Right renal pelvis (tissue), 4 donors: ENCODE data around the gene MAP3K1. TPM values are rescaled to one million over a fixed set of nuclear protein-coding genes. Genes with fewer than 3 reads are reported as not detected.

Experiments used
- DNase-seq, 4 donors: peaks; one replicate each; pipeline ENCODE4 v3.0.0-alpha.2; 2013; ENCODE audit warnings: low read depth in 4 of 4, low spot score in 3 of 4, missing footprints in 1 of 4
- polyA plus RNA-seq, 4 donors: library from polyadenylated mRNA; unstranded; fragments of 120-200 nt; gene quantifications; one replicate each; pipeline ENCODE4 v1.2.1, GENCODE V29; 2013; ENCODE audit not compliant: insufficient read length in 4 of 4

MAP3K1 gene
- polyA plus RNA-seq, 4 donors: 79.3 to 94.1 (median 89.2) TPM

DNA sequence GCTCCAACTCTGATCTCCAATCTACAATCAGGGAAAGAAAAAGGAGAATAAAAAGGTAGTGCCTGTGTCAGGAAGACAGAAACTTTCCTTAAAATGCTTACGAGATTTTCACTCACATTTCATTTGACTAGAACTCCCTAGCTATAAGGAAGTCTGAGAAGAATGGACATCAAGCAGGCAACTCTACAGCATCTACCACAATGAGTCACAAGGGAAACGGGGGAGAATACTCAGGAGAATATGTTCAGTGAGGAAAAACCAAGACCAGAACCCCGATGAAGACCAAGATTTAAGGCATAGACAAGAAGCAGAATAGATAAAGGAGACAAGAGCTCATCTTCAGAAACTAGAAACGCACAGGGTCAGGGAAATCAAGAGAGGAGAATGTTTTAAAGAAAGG lies 85.0 kb downstream of the MAP3K1 start:
- no peak for DNase-seq

DNA sequence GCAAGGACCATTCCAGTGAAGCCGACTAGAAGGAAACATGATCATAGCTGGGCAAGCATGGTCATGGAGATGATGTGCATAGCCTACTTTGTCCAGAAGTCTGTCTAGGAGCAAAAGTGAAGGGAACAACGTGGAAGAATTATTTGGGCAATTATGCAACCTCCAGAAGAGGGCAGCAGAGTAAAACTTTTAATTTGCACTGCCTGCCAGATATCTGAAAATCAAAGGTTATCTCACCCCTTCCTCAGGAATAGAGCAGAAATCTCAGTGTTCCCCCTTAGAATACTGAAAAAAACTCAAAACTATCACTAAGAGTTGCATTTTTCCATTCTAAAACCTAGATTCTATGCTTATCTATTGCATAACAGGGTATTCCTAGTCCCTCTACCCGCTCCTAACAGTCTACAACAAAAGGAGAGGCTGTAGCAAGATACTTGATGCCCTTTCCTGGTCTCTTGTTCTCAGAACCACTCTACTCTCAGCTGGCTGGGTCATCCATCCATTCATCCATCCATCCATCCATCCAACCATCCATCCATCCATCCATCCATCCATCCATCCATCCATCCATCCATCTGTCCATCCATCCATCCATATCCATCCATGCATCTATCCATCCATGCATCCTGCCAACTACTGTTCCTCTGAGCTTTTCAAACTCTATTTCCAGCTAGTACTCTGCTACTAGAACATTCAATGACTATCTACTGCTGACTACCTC lies 85.7 kb downstream of the MAP3K1 start:
- DNase-seq: peak in 3 of 4 donors; percentile 13 to 32 (median 28)

- peak in 2 of 4 donors; percentile 5 to 61 for DNase-seq
Observed at GRCh38 chr5:56908942-56909293, 93.6 kb downstream of the MAP3K1 start.

- DNase-seq: peak; percentile 94 to 96 (median 96)
Observed at GRCh38 chr5:56909294-56910209, 94.2 kb downstream of the MAP3K1 start, which contains the start of gene SETD9. Gene SETD9, plus strand, starts transcription at chr5:56909596. Its CDS starts 50 bp downstream, at chr5:56909646.

DNA sequence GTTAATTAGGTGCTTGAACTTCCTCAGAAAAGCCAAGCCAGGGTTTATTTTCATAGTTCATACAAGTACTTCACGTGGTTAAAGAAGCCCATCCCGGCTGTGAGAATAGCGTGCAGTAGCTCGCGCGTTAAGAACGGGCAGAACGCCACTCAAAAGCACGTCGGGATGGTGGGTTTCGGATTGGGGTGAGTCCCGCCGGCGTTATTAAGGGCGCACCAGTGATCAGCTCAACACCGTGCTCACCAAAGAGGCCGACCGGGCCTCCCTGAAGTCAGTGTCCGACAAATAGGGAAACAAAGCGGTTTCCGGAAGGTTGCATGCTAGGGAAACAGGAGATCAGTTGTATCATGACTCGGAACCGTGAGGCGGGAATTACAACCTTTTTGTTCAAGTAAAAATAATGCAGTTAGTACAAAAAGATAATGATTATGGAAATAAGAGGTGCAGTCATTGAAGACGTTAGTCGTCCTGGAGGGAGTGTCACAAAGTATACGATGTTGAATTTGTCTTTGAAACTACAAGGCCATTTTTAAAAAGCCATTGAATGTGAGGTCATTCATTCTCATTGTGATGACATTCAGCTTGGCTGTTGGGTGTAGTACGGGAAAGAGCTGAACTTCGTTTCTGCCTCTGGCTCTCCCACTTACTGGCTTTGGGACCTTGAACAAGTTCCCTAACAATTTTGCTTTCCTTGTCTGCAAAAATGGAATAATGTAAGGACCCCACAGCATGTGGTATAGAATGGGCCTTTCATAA lies 95.0 kb downstream of the MAP3K1 start:
- DNase-seq: peak in 2 of 4 donors; percentile 40 to 47

DNA sequence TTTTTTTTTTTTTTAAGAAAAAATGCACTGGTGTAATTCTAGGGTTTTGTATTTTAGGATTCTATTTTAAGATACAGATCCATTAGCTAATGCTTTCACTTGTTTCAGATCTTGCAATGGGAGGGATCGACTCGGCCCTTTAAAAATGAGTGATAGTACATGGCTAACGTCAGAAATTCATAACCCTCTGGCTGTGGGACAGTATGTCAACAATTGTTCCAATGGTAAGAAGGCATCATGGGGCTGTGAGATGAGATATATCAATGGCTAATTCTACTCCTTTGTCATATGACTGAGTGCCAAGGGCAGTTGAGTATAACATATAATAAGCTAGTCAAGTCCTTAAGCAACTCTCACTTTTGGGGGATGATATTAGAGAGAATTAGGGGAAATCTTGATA lies 98.4 kb downstream of the MAP3K1 start:
- DNase-seq: no peak

DNA sequence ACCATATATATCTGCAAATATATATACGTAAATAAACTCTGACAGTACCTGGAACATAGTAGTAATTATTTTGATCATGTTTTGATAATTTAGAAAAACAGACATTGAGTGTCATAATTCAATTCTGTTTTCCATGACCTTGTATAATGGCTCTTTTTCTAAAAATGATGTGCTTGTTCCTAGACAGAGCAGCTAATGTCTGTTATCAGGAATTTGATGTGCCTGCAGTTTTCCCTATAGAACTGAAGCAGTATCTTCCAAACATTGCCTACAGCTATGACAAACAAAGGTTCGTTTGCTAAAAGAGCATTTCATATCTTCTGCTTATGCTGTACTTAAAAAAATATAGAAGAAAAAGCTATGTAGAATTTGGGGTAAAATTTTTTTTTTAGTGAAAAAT lies 99.3 kb downstream of the MAP3K1 start:
- no peak for DNase-seq

- DNase-seq: no peak
Observed at GRCh38 chr5:56917534-56917933, 102.2 kb downstream of the MAP3K1 start.

GRCh38 chr5:56918054-56918453 lies 102.7 kb downstream of the MAP3K1 start:
- no peak for DNase-seq

DNA sequence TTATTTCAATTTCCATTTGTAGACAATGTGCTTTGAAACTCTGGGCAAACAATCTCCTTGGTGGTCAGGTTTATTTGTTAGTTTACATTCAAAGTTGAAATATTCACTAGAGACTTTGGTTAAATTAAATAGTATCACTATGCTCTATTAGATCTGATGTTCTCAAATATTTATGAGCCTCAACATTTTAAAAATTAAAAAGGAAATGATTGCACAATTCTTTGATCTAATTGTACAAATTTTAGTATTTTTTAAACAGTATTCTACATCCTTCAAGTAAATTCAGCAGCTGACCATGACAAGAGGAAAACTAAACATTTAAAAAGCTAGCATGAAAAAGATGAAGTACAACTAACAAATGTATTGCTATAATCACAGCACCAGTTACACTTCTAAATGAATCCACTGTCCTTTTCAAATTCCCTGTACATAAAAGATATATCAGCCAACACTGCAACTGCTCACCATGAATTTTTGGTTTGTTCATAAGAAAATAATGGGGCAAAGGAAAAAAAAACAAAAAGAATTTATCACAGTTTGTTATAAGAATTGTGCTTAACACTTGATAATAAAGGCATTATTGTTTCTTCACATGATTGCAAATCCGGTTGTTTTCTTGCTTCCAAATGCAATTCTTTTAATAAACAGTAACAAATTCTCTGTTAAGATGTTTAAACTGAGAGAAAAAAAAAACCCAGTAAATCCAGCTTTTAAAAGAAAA lies 104.8 kb downstream of the MAP3K1 start:
- no peak for DNase-seq

DNA sequence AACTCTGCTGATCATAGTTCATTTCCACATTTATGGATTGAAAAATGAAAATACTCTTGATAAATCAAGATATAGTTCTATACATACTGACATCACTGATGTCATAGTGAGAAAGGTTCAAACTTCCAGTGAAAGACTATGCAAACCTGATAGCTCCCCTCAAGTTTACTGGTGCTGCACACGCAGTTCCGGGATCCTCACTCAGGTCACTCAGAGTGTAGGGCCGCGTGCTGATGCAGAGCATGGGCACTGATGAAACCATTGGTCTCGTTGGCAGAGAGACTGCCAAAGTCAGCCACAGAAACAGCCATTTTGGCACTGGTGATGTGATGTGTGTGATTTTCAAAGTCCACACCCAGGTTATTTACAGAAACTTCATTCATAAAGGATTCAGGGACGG lies 107.6 kb downstream of the MAP3K1 start:
- DNase-seq: no peak

DNA sequence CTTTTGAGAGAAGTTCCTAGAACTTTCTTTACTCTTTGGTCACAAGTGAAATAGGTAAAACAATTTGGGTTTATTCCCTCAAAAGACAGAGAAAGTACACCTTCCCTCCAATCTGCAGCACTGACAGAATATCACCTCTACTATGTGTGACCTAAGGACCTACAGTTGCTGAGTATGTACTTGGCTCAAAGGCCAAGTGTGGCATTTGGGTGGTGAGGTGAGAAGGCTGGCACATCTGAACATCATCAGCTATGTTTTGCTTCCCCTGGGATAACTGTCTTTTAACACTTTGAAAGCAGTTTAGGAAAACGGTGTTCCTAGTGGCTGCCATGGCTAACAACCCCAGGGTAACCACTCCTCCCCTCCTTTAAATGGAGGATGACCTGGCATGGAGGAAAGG lies 119.0 kb downstream of the MAP3K1 start:
- no peak for DNase-seq

GRCh38 chr5:56938858-56939257 lies 123.5 kb downstream of the MAP3K1 start:
- DNase-seq: no peak

GRCh38 chr5:56941981-56942380 lies 126.6 kb downstream of the MAP3K1 start:
- DNase-seq: no peak

Other genes with a start within 250 kb of the MAP3K1 start
- 10 to 100 TPM in 3 of 4 donors, 1 to 10 TPM in 1; 6.2 to 18.2 (median 12.4) TPM for gene SETD9, start 94.0 kb downstream of the MAP3K1 start, polyA plus RNA-seq
- 10 to 100 TPM; 31.4 to 44.2 (median 40.4) TPM for gene MIER3, start 136.6 kb downstream of the MAP3K1 start, polyA plus RNA-seq